ENCODE measurements around the gene PSMC3IP. TPM values are rescaled to one million over a fixed set of nuclear protein-coding genes. Genes with fewer than 3 reads are reported as not detected.
A peak's percentile ranks its signal among the peaks of the same experiment; 100 is the strongest.

Gene PSMC3IP
- total RNA-seq, 2 donors from 2014 or later = 2.1 TPM; not detected in 1

GRCh38 chr17:42522798-42523278 lies 54.7 kb downstream of the PSMC3IP start:
- WGBS, 2 donors = 91 to 95% methylated on average over 4 to 6 of the region's 8 CpGs
- intact Hi-C loops (cut with DNase I) = no loop called here
- DNase-seq (no peak), ATAC-seq (no peak)
- TF ChIP-seq POLR2A (IDR thresholded peaks at IDR 0.05) (no peak), CTCF (IDR thresholded peaks at IDR 0.05) (no peak)
- no peaks in the 10 kb centered on the region for H3K27me3 ChIP-seq
- H3K9me3 ChIP-seq = no peaks in the 10 kb centered on the region
- H3K27ac ChIP-seq = peak overlapping the region in 1 of 4 donors; percentile 15
- H3K4me1 ChIP-seq = peaks cover 37% of the 10 kb centered on the region
- no peak overlapping the region for H3K4me3 ChIP-seq
- H3K36me3 ChIP-seq (replicated peaks in 1 of 2; ENCODE audit: insufficient read depth in 1 of 2, low read depth in 2 of 2) = no peaks in the 10 kb centered on the region

Other genes starting within 250 kb of the PSMC3IP start
- 10 to 100 TPM; 79.4 to 99.5 TPM for gene STAT3, start 189.3 kb downstream of the PSMC3IP start, total RNA-seq
- gene CAVIN1, start 154.5 kb downstream of the PSMC3IP start, total RNA-seq = 10 to 100 TPM; 63.3 to 75.8 TPM
- gene ATP6V0A1, start 118.9 kb downstream of the PSMC3IP start, total RNA-seq = 10 to 100 TPM; 35.5 to 71.5 TPM
- gene NAGLU, start 41.5 kb downstream of the PSMC3IP start, total RNA-seq = 100 to 1,000 TPM in 1 of 2 donors, 10 to 100 TPM in 1; 46.4 to 110 TPM
- gene HSD17B1, start 24.8 kb downstream of the PSMC3IP start, total RNA-seq = 1 to 10 TPM in 1 of 2 donors, under 1 TPM in 1; 0.78 to 9.2 TPM
- gene COASY, start 15.6 kb downstream of the PSMC3IP start, total RNA-seq = 10 to 100 TPM; 24.1 to 60.6 TPM
- 10 to 100 TPM; 24.9 to 28.7 TPM for gene MLX, start 10.6 kb downstream of the PSMC3IP start, total RNA-seq
- 10 to 100 TPM; 36.9 to 42.0 TPM for gene RETREG3, start 31.6 kb upstream of the PSMC3IP start, total RNA-seq
- gene TUBG1, start 32.0 kb upstream of the PSMC3IP start, total RNA-seq = 10 to 100 TPM; 17.4 to 23.1 TPM
- 10 to 100 TPM; 64.1 to 80.4 TPM for gene TUBG2, start 81.6 kb upstream of the PSMC3IP start, total RNA-seq
- gene PLEKHH3, start 99.3 kb upstream of the PSMC3IP start, total RNA-seq = 100 to 1,000 TPM in 1 of 2 donors, 10 to 100 TPM in 1; 63.0 to 105 TPM
- under 1 TPM; 0.78 to 0.99 TPM for gene CCR10, start 104.1 kb upstream of the PSMC3IP start, total RNA-seq
- 1 to 10 TPM; 4.9 to 6.7 TPM for gene CNTNAP1, start 104.8 kb upstream of the PSMC3IP start, total RNA-seq
- 10 to 100 TPM; 19.1 to 28.5 TPM for gene EZH1, start 167.3 kb upstream of the PSMC3IP start, total RNA-seq
- 1 to 10 TPM; 3.1 to 7.6 TPM for gene RAMP2, start 183.5 kb upstream of the PSMC3IP start, total RNA-seq
- gene VPS25, start 195.7 kb upstream of the PSMC3IP start, total RNA-seq = 10 to 100 TPM; 17.8 to 23.9 TPM
- under 1 TPM in 1 of 2 donors, not detected in 1; 0.26 TPM for gene WNK4, start 202.9 kb upstream of the PSMC3IP start, total RNA-seq
- gene COA3, start 221.0 kb upstream of the PSMC3IP start, total RNA-seq = 10 to 100 TPM; 69.2 to 72.4 TPM
- not detected for gene CNTD1, start 221.1 kb upstream of the PSMC3IP start, total RNA-seq
- gene BECN1, start 246.6 kb upstream of the PSMC3IP start, total RNA-seq = 10 to 100 TPM; 50.4 to 65.1 TPM

Measured in body of pancreas (tissue), 4 donors.